AG09309 (cell line): Measurements from ENCODE around the gene MIS12.

Experiments
- DNase-seq: peaks from one replicate; pipeline ENCODE4 v3.0.0-alpha.2; 2010; ENCODE audit warnings: low read depth
- H3K4me3 ChIP-seq: 2 replicates; pipeline ENCODE4 v1.5.1; 2011; ENCODE audit warnings: mild to moderate bottlenecking, low read depth, low read length, moderate library complexity; ENCODE audit not compliant: control insufficient read depth
- TF ChIP-seq, protein P1 (sequence below): IDR thresholded peaks from 2 replicates; pipeline ENCODE4 v1.5.1; 2011; ENCODE audit warnings: mild to moderate bottlenecking, low read depth, low read length, inconsistent platforms; ENCODE audit not compliant: insufficient read depth, control insufficient read depth; ENCODE audit errors: missing control alignments

The MIS12 gene

DNA sequence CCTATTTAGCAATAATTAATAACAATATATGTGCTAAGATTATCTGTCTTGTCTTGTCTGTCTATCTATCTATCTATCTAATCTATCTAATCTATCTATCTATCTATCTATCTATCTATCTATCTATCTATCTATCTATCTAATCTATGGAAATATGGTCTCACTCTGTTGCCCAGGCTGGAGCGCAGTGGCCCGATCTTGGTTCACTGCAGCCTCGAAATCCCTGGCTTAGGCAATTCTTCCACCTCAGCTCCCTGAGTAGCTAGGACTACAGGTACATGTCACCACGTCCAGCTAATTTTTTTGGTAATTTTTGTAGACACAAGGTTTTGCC lies 44.7 kb downstream of the MIS12 start:
- H3K4me3 ChIP-seq, result no peak overlapping the region
- DNase-seq, result no peak
- TF ChIP-seq, protein P1, sequence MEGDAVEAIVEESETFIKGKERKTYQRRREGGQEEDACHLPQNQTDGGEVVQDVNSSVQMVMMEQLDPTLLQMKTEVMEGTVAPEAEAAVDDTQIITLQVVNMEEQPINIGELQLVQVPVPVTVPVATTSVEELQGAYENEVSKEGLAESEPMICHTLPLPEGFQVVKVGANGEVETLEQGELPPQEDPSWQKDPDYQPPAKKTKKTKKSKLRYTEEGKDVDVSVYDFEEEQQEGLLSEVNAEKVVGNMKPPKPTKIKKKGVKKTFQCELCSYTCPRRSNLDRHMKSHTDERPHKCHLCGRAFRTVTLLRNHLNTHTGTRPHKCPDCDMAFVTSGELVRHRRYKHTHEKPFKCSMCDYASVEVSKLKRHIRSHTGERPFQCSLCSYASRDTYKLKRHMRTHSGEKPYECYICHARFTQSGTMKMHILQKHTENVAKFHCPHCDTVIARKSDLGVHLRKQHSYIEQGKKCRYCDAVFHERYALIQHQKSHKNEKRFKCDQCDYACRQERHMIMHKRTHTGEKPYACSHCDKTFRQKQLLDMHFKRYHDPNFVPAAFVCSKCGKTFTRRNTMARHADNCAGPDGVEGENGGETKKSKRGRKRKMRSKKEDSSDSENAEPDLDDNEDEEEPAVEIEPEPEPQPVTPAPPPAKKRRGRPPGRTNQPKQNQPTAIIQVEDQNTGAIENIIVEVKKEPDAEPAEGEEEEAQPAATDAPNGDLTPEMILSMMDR, result no peak

GRCh38 chr17:5532581-5532980 lies 46.2 kb downstream of the MIS12 start:
- TF ChIP-seq, protein P1, result no peak
- no peak overlapping the region for H3K4me3 ChIP-seq

DNA sequence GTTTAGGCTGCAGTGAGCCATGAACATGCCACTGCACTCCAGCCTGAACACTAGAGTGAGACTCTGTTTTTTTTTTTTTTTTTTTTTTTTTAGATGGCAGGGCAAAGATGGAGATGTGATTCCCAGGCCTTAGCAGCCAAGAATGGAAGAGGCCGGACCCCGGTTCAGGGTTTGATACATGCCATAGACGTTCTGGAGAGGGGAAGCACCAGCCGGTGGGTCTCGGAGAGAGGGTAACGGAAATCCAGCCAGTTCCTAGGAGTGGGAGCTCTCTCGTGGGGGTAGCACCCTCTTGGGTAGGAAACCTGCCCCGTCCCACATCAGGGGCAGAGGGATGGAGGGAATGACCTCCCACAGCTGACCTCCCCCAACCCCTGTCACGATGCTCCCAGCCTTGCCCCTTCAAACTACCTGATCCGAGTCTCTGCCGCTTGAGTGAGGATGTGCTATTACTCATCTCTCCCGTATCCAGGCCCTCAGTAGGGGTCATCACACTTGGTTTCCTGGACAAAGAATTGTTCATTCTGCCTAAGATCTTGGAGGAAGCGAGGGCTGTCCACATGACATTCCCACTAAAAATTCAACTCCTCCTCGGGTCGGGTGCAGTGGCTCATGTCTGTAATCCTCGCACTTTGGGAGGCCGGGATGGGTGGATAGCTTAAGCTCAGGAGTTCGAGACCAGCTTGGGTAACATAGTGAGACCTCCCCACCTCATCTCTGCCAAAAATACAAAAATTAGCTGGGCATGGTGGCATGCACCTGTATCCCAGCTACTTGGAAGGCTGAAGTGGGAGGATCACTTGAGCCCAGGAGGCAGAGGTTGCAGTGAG lies 47.3 kb downstream of the MIS12 start:
- H3K4me3 ChIP-seq, result no peak overlapping the region
- TF ChIP-seq, protein P1, result no peak
- no peak for DNase-seq

More at GRCh38 chr17:5532581-5532980, 46.2 kb downstream of the MIS12 start:
- no peak for DNase-seq

DNA sequence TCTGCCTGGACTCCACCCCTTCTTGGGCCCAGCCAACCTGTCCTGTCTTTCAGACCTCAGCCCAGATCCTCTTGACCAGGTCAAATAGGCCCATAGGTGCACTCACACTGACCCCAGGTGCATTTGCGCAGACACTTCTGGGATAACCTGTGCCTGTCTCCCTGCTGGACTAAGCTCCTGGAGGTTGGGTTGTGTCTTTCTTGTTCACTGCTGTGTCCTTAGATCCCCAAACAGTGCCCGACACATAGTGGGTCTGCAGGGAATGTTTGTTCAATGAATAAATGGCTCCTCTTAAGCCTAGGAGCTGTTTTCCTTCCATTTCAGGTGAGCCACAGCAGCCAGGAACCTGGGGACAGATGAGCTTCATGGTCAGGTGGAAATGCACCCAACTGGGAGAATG lies 49.1 kb downstream of the MIS12 start:
- H3K4me3 ChIP-seq, result no peak overlapping the region
- no peak for DNase-seq
- TF ChIP-seq, protein P1, result no peak

DNA sequence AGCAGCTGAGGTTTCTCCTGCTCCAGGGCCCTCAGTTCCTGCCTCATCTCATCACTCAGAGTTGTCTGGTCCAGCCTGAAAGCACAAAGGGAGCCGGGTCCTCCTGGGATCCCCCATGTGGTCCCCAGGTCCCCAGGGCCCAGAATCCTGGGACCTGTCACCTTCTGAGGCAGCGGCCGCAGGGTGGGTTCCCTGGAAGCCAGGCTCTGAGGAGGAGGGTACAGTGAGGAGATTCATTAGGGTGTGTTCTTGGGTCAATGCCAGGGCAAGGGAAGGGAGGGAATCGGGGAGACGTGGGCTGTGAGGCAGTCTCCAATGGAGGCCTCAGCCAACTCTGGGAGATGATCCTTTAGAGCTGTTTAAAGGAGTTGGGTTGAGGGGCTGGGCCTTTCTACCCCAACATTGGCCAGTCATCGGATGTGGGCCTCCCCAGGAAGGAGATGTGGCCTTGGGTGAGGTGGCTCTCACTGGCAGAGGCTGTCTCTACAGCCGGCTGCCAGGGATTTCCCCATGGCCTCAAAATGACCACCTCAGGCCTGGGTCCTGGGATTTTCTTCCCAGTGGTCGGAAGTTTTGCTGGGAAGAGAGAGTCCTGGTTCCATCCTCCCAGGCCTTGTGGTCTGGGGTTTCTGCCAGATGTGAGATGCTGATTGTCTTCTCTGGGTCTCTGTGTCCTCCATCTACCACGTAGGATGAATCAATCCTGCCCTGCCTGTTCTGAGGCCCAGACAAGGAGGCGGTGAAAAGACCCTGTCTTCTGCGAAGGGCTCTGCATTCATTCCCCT lies 50.7 kb downstream of the MIS12 start:
- no peak for DNase-seq
- TF ChIP-seq, protein P1, result no peak
- H3K4me3 ChIP-seq, result no peak overlapping the region

GRCh38 chr17:5539286-5539685 lies 52.9 kb downstream of the MIS12 start:
- TF ChIP-seq, protein P1, result no peak
- H3K4me3 ChIP-seq, result no peak overlapping the region
- no peak for DNase-seq
